Gastrocnemius medialis (tissue), 4 donors: ENCODE measurements around the gene POU5F1. TPM values are rescaled to one million over a fixed set of nuclear protein-coding genes. Genes with fewer than 3 reads are reported as not detected.
A peak's percentile ranks its signal among the peaks of the same experiment; 100 is the strongest.

ENCODE experiments used
- ATAC-seq, 2 donors: fragments of 150-250 bp; one replicate each; pipeline ENCODE4 v1.9.1; 2016
- DNase-seq, 2 donors: peaks; one replicate each; pipeline ENCODE4 v3.0.0-alpha.2; 2019
- H3K27ac ChIP-seq, 4 donors: fragments of 200-600 bp; sonication (generic); 1 replicate in 1 of 4; 2 replicates in 3 of 4; pipeline ENCODE4 v1.5.1; 2016 to 2018; ENCODE audit warnings: mild to moderate bottlenecking in 2 of 4, moderate library complexity in 1 of 4
- H3K27me3 ChIP-seq, 3 donors: fragments of 200-600 bp; sonication (generic) in 2 of 3; 1 replicate in 1 of 3; 2 replicates in 2 of 3; pipeline versions ENCODE4 v1.5.1 to v1.6.0; 2016 to 2019; ENCODE audit warnings: mild to moderate bottlenecking in 1 of 3, moderate library complexity in 1 of 3
- H3K36me3 ChIP-seq, 2 donors: fragments of 200-600 bp; sonication (generic) in 1 of 2; one replicate each; pipeline ENCODE4 v1.5.1; 2017 to 2018
- H3K4me1 ChIP-seq, 2 donors: fragments of 200-600 bp; sonication (generic) in 1 of 2; one replicate each; pipeline ENCODE4 v1.5.1; 2016 to 2017; ENCODE audit warnings: mild to moderate bottlenecking in 2 of 2
- H3K4me3 ChIP-seq, 4 donors: fragments of 200-600 bp; sonication (generic) in 3 of 4; 1 replicate in 1 of 4; 2 replicates in 3 of 4; pipeline ENCODE4 v1.5.1; 2016 to 2019; ENCODE audit warnings: mild to moderate bottlenecking in 2 of 4
- H3K9me3 ChIP-seq, 3 donors: fragments of 200-600 bp; sonication (generic) in 2 of 3; 1 replicate in 1 of 3; 2 replicates in 2 of 3; pipeline ENCODE4 v1.5.1; 2016 to 2019
- POLR2A ChIP-seq, 2 donors: fragments of 450-650 bp; IDR thresholded peaks; one replicate each; pipeline ENCODE4 v1.6.1; 2017; ENCODE audit warnings: antibody characterized with exemption in 2 of 2, mild to moderate bottlenecking in 2 of 2, moderate library complexity in 2 of 2
- in situ Hi-C, 4 donors: fragments of 200-750 bp; cut with MboI; loops; one replicate each; pipeline versions ENCODE4 v1.15.0 to v1.8.0; 2017; ENCODE audit warnings: low sequenced_read_pairs in 4 of 4
- intact Hi-C: fragments of 100-400 bp; cut with DNase I; formaldehyde crosslinking; loops from one replicate; pipeline ENCODE4 v1.15.1; 2023; ENCODE audit warnings: low total_unique reads
- total RNA-seq, 4 donors: library from RNA; depleted of rRNA; stranded (reverse); fragments of >200 nt; gene quantifications; one replicate each; pipeline versions ENCODE4 v1.1.0 to v1.2.3, GENCODE V29; 2016
- TF ChIP-seq, protein P1 (sequence below), 5 experiments: fragments of 450-650 bp in 3 of 5; fragments of 200-600 bp in 2 of 5; sonication (generic) in 2 of 5; IDR thresholded peaks in 4 of 5; conservative IDR thresholded peaks in 1 of 5; 1 replicate in 4 of 5; 2 replicates in 1 of 5; pipeline ENCODE4 v1.5.1; 2016 to 2019; ENCODE audit warnings: antibody characterized with exemption in 5 of 5, mild to moderate bottlenecking in 3 of 5, moderate library complexity in 3 of 5

The POU5F1 gene
- total RNA-seq, 4 donors from 2014 or later = not detected

- intact Hi-C loops = no loop called here
- Histone ChIP-seq H3K4me3 (no peak overlapping the region), H3K36me3 (no peaks in the 10 kb centered on the region), H3K4me1 (peaks cover 0 to 11% of the 10 kb centered on the region in 2 donors), H3K27me3 (peaks cover 0 to 2% (median 0%) of the 10 kb centered on the region in 3 donors), H3K27ac (peak overlapping the region in 3 of 4 donors; percentile 31 to 72 (median 45)), H3K9me3 (no peaks in the 10 kb centered on the region)
- ATAC-seq (peak in 1 of 2 donors; percentile 17), DNase-seq (no peak)
- in situ Hi-C loops = no loop called here
- TF ChIP-seq, protein P1, sequence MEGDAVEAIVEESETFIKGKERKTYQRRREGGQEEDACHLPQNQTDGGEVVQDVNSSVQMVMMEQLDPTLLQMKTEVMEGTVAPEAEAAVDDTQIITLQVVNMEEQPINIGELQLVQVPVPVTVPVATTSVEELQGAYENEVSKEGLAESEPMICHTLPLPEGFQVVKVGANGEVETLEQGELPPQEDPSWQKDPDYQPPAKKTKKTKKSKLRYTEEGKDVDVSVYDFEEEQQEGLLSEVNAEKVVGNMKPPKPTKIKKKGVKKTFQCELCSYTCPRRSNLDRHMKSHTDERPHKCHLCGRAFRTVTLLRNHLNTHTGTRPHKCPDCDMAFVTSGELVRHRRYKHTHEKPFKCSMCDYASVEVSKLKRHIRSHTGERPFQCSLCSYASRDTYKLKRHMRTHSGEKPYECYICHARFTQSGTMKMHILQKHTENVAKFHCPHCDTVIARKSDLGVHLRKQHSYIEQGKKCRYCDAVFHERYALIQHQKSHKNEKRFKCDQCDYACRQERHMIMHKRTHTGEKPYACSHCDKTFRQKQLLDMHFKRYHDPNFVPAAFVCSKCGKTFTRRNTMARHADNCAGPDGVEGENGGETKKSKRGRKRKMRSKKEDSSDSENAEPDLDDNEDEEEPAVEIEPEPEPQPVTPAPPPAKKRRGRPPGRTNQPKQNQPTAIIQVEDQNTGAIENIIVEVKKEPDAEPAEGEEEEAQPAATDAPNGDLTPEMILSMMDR (IDR thresholded peaks at IDR 0.05 in 4 of 5, conservative IDR thresholded peaks at IDR 0.05 in 1 of 5) = no peak
- no peak for TF ChIP-seq POLR2A (IDR thresholded peaks at IDR 0.05)
These were observed 55.3 kb downstream of the POU5F1 start for GRCh38 chr6:31114970-31115849.

- H3K27ac ChIP-seq = peak within 1 kb of the TSS in 3 of 4 donors; percentile 31 to 72 (median 45)
- TF ChIP-seq, protein P1 (IDR thresholded peaks at IDR 0.05 in 4 of 5, conservative IDR thresholded peaks at IDR 0.05 in 1 of 5) = no peak
- TF ChIP-seq POLR2A (IDR thresholded peaks at IDR 0.05) = no peak
- no peaks in the 10 kb centered on the region for H3K36me3 ChIP-seq
- H3K4me3 ChIP-seq = no peak within 1 kb of the TSS
- no peaks in the 10 kb centered on the region for H3K9me3 ChIP-seq
- H3K4me1 ChIP-seq = peaks cover 0 to 11% of the 10 kb centered on the region in 2 donors
- peak; percentile 85 to 94 for ATAC-seq
- intact Hi-C loops (no loop called here), in situ Hi-C loops (no loop called here)
- peaks cover 0 to 8% (median 0%) of the 10 kb centered on the region in 3 donors for H3K27me3 ChIP-seq
- DNase-seq = peak; percentile 80 to 83
These were observed 56.0 kb downstream of the POU5F1 start, which contains the start of gene PSORS1C1 for GRCh38 chr6:31114541-31114878. Gene PSORS1C1, plus strand, starts transcription at chr6:31114800. Its CDS starts 14,833 bp downstream, at chr6:31129633.

Other genes starting within 250 kb of the POU5F1 start
- not detected for gene SFTA2, start 238.5 kb downstream of the POU5F1 start, total RNA-seq
- not detected for gene MUCL3, start 229.7 kb downstream of the POU5F1 start, total RNA-seq
- gene MUC21, start 187.0 kb downstream of the POU5F1 start, total RNA-seq = not detected
- gene MUC22, start 160.2 kb downstream of the POU5F1 start, total RNA-seq = under 1 TPM; 0.05 to 0.36 (median 0.18) TPM
- not detected for gene C6orf15, start 58.1 kb downstream of the POU5F1 start, total RNA-seq
- gene PSORS1C1, start 55.9 kb downstream of the POU5F1 start, total RNA-seq = not detected
- not detected for gene CDSN, start 50.2 kb downstream of the POU5F1 start, total RNA-seq
- not detected for gene PSORS1C2, start 31.6 kb downstream of the POU5F1 start, total RNA-seq
- gene CCHCR1, start 12.9 kb downstream of the POU5F1 start, total RNA-seq = 10 to 100 TPM in 1 of 4 donors, 1 to 10 TPM in 3; 4.9 to 34.3 (median 7.7) TPM
- 1 to 10 TPM; 1.5 to 5.1 (median 2.6) TPM for gene TCF19, start 12.1 kb downstream of the POU5F1 start, total RNA-seq
- gene HLA-C, start 101.4 kb upstream of the POU5F1 start, total RNA-seq = 100 to 1,000 TPM in 2 of 4 donors, 10 to 100 TPM in 2; 73.4 to 267 (median 133) TPM
- gene HLA-B, start 186.5 kb upstream of the POU5F1 start, total RNA-seq = 100 to 1,000 TPM; 182 to 300 (median 192) TPM
- 1 to 10 TPM in 3 of 4 donors, under 1 TPM in 1; 0.17 to 7.8 (median 5.0) TPM for gene MICA, start 232.9 kb upstream of the POU5F1 start, total RNA-seq